Spleen (tissue), 7 donors: ENCODE data around the gene NCK2.

Experiments used
- POLR2AphosphoS5 ChIP-seq, 3 donors: sonication (generic); formaldehyde crosslinking; IDR thresholded peaks; one replicate each; pipeline ENCODE4 v1.5.1; 2017; ENCODE audit warnings: antibody characterized with exemption in 3 of 3
- TF ChIP-seq, protein P1 (sequence below), 11 experiments: fragments of 200-600 bp in 7 of 11; fragments of 450-650 bp in 4 of 11; sonication (generic) in 4 of 11; IDR thresholded peaks in 8 of 11; conservative IDR thresholded peaks in 3 of 11; 1 replicate in 7 of 11; 2 replicates in 4 of 11; pipeline versions ENCODE4 v1.4.0 to v1.8.0; 2016 to 2021; ENCODE audit warnings: antibody characterized with exemption in 11 of 11, inconsistent platforms in 4 of 11, mild to moderate bottlenecking in 1 of 11
- donor health status: DM: no; HTN: no; CAD: no; lungs with moderate emphysema.
- donor health status: DM: no; HTN: no; CAD: no.
- donor health status: DM: no; HTN: no; CAD: no.

DNA sequence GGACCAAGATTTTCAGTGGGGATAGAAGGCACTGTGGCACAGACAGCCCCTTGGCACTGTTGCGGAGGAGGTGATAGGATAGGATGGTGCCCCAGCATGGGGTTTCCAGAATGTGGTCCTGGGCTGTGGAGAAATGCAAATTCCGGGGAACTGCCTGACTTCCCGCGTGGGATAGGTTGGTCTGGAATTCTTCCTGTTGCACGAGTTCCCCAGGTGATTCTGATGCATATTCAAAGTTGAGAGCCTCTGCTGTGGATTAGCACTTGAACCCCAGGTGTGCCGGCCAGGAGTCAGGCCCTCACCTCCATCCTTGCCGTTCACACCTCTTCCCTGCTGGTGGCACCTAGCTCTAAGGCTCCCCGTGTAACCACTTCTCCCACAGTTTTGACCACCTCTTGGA lies 15.5 kb downstream of the NCK2 start:
- TF ChIP-seq, protein P1, sequence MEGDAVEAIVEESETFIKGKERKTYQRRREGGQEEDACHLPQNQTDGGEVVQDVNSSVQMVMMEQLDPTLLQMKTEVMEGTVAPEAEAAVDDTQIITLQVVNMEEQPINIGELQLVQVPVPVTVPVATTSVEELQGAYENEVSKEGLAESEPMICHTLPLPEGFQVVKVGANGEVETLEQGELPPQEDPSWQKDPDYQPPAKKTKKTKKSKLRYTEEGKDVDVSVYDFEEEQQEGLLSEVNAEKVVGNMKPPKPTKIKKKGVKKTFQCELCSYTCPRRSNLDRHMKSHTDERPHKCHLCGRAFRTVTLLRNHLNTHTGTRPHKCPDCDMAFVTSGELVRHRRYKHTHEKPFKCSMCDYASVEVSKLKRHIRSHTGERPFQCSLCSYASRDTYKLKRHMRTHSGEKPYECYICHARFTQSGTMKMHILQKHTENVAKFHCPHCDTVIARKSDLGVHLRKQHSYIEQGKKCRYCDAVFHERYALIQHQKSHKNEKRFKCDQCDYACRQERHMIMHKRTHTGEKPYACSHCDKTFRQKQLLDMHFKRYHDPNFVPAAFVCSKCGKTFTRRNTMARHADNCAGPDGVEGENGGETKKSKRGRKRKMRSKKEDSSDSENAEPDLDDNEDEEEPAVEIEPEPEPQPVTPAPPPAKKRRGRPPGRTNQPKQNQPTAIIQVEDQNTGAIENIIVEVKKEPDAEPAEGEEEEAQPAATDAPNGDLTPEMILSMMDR (IDR thresholded peaks at IDR 0.05 in 8 of 11, conservative IDR thresholded peaks at IDR 0.05 in 3 of 11): no peak
- TF ChIP-seq POLR2AphosphoS5 (IDR thresholded peaks at IDR 0.05): no peak
